Measurements from ENCODE around the gene MPC1L.

MPC1L gene

DNA sequence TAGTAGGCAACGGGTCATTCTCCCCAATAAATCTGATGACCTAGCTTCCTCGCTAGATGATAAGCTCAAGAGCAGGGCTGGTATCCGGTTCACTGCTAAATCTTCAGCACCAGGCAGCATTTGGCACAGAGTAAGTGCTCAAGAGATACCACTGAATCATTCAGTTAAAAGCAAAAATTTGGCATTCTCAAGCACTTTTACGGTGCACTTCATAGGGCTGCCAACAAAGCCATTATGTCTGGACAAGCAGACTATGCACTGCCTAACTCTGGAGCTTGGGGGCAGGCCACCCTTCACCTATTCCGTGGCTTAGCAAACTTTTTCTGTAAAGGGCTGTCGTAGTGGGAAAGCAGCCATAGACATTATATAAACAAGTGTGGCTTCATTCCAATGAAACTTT lies 47.9 kb downstream of the MPC1L start:
- no peaks in the 10 kb centered on the region for H3K4me1 Mint-ChIP-seq
- H3K36me3 Mint-ChIP-seq (ENCODE audit: low read depth), result peaks cover 46% of the 10 kb centered on the region
- no peak overlapping the region for H3K27ac Mint-ChIP-seq
- H3K27me3 Mint-ChIP-seq (ENCODE audit: low read depth), result no peaks in the 10 kb centered on the region
- H3K4me3 Mint-ChIP-seq, result no peak overlapping the region
- no peaks in the 10 kb centered on the region for H3K9me3 Mint-ChIP-seq
- TF ChIP-seq, protein P1, sequence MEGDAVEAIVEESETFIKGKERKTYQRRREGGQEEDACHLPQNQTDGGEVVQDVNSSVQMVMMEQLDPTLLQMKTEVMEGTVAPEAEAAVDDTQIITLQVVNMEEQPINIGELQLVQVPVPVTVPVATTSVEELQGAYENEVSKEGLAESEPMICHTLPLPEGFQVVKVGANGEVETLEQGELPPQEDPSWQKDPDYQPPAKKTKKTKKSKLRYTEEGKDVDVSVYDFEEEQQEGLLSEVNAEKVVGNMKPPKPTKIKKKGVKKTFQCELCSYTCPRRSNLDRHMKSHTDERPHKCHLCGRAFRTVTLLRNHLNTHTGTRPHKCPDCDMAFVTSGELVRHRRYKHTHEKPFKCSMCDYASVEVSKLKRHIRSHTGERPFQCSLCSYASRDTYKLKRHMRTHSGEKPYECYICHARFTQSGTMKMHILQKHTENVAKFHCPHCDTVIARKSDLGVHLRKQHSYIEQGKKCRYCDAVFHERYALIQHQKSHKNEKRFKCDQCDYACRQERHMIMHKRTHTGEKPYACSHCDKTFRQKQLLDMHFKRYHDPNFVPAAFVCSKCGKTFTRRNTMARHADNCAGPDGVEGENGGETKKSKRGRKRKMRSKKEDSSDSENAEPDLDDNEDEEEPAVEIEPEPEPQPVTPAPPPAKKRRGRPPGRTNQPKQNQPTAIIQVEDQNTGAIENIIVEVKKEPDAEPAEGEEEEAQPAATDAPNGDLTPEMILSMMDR (IDR thresholded peaks at IDR 0.05; ENCODE audit: unreplicated experiment in 3 of 3), result no peak
